ENCODE data around the gene RALGAPA2.
A peak's percentile ranks its signal among the peaks of the same experiment; 100 is the strongest.

RALGAPA2 gene

GRCh38 chr20:20425823-20426654 is 286.4 kb downstream of the RALGAPA2 start:
- no peak for DNase-seq

GRCh38 chr20:20423117-20423516 is 289.3 kb downstream of the RALGAPA2 start:
- DNase-seq = no peak

DNA sequence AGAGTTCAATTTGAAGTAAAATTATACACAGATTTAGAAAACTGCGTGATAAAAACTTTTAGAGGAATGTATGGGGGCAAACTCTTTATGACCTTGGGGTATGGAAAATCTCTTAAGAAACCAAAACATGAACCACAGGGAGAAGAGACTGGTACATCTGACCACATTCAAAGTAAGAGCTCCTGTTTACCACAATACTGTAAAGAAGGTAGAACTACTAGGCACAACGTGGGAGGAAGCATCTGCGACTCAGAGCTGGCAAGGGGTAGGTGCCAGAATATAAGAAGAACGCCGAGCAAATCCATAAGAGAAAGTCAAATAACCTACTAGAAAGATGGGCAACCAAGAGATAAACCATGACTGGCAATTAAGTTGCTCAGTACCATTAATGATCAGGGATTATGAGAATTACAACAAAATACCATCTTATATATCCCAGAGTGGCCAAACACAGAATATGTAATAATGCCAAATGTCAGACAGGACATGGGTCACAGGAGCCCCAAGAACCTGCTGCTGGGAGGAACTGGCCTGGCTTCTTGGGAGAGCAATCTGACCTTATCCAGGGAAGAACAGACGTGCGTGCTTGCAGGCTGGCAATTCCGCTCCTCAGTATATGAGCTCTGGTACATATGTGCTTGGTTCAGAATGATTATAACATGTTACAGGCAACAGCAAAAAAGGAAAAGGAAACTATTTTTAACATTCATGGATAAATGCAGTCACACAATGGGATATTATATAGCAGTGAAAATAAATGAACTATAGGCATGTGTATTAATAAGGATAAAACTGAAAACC is 294.4 kb downstream of the RALGAPA2 start:
- DNase-seq = no peak

DNA sequence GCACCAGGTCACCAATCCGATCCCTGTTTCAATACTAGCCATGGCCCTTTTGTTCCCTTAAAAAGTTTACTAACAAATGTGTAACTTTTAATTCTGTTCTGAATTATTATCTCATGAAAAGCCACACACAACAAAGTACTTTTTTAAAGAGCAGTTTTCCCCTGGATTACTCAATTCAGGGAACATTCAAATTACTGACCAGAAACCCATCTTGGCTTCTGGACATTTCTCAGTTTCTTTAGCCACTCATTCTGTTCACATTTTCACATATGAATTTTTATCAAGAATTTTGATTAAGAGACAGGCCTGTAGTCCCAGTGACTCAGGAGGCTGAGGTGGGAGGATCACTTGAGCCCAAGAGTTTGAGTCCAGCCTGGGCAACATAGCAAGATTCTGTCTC is 297.1 kb downstream of the RALGAPA2 start:
- no peak for DNase-seq

GRCh38 chr20:20414640-20415220 is 297.7 kb downstream of the RALGAPA2 start:
- no peak for DNase-seq

DNA sequence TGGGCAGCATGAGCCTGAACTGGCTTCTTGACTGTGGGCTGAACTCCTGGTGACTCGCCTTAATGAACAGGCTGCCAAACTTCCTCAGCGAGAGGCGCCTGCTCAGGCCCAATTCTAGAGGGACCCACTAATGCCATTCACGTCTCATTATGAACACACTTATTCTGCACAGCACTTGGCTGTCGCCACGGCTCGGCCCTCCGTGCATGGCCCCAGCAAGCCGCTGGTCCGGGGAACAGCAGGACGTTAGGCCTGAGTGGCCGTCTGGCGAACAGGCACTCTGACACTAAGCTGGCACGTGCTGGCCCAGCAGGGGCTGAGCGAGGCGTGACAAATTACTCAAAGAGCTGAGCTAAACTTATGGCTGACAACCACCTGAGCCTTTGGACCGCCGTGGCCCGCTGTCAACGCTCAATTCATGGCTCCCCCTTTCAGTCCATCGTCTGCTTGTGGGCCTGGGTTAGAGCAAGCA is 298.6 kb downstream of the RALGAPA2 start:
- no peak for DNase-seq

DNA sequence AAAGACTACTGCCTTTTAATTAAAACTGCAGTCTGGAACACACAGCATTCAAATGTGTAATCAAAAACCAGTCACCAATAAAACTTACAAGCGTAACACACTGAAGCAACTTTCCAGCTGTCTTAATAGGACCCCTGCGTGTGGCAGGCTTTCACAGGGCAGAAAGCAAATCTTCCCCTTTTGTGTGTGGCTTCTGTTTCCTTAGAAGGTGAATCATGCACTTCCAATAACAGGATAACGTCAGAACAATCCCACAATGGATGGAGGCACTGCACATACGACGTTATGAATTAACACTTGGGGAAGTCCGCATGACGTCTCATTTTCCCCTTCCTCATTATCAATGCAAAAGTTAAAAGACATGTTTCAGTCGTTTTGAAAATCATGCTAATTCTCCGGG is 299.7 kb downstream of the RALGAPA2 start:
- no peak for DNase-seq

GRCh38 chr20:20411836-20412235 is 300.6 kb downstream of the RALGAPA2 start:
- DNase-seq = no peak

- DNase-seq = no peak
Measured at GRCh38 chr20:20411402-20411801, 301.0 kb downstream of the RALGAPA2 start.

- DNase-seq = peak; percentile 70
Measured at GRCh38 chr20:20410678-20411077, 301.8 kb downstream of the RALGAPA2 start.

DNA sequence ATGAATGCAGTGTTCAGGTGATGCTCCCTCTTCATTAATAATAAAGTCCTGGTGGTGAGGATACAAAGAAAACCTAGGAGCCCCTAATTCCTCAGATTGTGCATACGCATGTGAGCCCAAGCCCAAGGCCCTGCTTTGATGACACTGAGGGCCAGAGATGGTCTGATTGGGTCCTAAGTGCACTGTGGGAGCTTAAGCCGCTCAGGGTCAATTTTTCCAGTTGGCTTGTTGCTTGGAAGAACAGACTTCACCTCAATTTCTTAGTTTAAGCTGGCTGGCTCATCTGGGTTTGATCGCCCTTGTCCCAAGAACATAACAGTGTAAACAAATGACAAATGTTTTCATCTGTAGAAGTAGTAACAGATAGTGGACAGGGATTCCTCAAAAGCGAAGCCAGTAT is 303.1 kb downstream of the RALGAPA2 start:
- no peak for DNase-seq

DNA sequence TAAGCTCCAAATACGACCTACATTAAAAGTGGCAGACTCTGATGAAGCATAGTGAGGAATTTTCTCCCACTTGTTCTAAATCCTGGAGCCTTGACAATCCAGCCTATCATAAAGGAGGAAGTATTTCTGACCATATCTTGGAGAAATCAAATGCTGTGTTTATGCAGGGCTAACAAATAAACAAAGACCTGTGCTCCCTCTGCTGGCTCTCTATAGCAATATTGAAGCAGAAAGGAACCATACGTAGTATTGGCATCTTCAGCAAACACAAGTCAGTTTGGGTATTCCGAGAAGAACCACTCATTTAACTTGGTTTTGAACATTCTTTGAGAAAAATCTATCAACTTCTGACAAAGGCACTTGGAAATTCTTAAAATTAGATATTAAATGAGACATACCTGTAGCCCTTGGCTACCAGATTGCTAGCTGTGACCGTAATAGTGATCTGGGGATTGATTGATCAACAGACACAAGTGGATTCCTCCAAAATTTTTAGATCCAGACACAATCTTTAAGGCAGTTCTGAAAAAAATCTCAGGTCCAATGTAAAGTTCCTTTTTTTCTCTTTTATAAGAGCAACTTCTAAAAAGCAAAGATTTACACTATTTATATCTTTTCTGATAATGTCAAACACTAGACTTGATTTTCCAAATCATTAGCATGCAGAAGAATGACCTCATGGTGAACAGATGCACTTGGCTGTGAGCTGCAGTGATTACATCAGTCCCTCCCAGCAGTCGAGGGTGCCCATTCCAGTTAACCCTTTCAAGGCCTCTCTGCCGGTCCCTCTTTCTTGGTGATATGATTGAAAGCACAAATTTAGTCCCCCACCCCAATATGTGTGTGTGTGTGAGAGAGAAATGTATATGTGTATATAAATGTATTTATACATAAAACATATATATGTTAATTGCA is 304.3 kb downstream of the RALGAPA2 start:
- DNase-seq = no peak

DNA sequence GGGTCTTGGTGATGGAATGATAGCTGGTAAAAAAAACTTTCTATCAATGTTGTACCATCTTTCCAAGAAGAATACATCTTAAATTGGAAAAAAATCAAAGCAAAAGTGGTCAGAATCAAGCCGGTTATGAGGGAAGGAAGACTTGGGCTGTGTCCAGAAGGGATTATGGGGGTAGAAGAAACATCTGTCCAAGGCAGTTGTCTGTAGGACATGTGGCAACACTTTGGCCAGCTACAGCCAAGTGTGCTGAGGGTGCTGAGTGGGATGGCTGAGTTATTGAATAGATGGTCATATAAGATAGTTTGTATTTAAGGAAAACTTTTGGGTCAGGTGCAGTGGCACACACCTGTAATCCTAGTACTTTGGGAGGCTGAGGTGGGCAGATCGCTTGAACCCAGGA is 306.1 kb downstream of the RALGAPA2 start:
- no peak for DNase-seq

DNA sequence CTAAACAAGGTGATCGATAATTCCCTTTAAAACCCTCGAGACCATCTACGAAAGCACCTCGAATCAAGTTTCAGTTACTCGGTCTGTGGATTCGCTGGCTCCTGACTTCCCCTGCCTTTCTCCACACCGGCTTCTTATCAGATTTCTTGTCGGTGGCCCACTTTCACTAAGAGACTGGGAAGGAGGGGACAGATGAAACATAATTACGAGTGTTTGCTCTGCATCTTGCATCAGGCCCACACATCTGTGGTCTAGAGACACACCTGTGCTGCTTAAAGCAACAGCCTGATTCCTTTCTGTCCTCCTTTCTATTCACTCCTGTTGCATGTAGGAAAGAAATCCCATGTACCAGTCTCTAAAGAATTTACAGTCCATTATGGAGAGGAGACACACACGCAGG is 306.8 kb downstream of the RALGAPA2 start:
- DNase-seq = no peak

DNA sequence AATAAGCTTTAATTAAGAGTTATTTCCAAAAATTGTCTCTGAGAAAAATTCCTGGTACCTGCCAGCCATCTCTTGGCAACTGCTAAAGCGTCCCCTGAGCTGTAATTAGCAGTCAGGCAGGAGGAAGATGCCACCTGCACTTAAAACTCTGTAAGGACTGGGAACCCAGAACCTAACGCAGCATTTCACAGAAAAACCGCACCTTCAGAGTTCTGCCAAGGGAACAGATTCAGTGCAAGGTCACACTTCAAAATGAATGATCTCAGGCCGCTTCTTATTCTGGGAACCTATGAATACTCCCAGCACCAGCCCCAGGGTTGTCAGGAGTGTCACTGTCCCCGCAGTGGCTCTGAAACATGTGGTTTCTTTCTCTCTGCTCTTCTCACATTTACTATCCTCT is 307.8 kb downstream of the RALGAPA2 start:
- DNase-seq = no peak

GRCh38 chr20:20401991-20402390 is 310.5 kb downstream of the RALGAPA2 start:
- DNase-seq = no peak

- no peak for DNase-seq
Measured at GRCh38 chr20:20399531-20400500, 312.6 kb downstream of the RALGAPA2 start.

- DNase-seq = no peak
Measured at GRCh38 chr20:20398123-20398522, 314.3 kb downstream of the RALGAPA2 start.

DNA sequence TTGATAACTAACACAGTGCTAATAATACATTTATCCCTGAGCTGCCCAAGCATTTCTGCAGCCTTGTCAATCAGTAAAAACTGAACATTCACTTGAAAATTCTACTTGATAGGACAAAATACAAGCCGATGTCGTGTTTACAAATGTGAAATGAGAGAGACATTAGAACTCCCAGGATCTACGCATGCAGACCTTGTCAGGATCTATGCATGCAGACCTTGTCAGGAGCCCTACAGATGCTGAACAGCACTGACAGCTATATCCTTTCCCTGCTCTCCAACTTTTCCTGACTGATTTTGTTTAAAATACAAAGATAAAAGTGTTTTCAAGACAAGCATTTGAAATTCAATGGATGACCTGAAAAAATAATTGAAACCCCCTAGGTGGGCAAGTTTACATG is 315.6 kb downstream of the RALGAPA2 start:
- DNase-seq = no peak

GRCh38 chr20:20395903-20396568 is 316.4 kb downstream of the RALGAPA2 start:
- peak; percentile 53 for DNase-seq

- no peak for DNase-seq
Measured at GRCh38 chr20:20395087-20395486, 317.4 kb downstream of the RALGAPA2 start.
